OCI-LY3 (cell line): Measurements from ENCODE around the gene ASCL2.

Experiments used
- CTCF ChIP-seq: fragments of 200-600, 300-600 bp; sonication (generic); IDR thresholded peaks from 2 replicates; pipeline ENCODE4 v1.5.1; 2014; ENCODE audit warnings: antibody characterized with exemption, low read length, low read depth
- EZH2phosphoT487 ChIP-seq: fragments of 200-600 bp; shearing (Covaris generic); IDR thresholded peaks from 2 replicates; pipeline ENCODE4 v1.6.1; 2018; ENCODE audit warnings: antibody characterized with exemption, mixed run types, low read depth

GRCh38 chr11:2296913-2297622, 26.7 kb upstream of the ASCL2 start:
- TF ChIP-seq CTCF: no peak
- no peak for TF ChIP-seq EZH2phosphoT487
